ENCODE results near the gene GLTP. TPM values are rescaled to one million over a fixed set of nuclear protein-coding genes. Genes with fewer than 3 reads are reported as not detected.

The GLTP gene
- total RNA-seq, 1 experiment from 2014 or later = 27.7 TPM

DNA sequence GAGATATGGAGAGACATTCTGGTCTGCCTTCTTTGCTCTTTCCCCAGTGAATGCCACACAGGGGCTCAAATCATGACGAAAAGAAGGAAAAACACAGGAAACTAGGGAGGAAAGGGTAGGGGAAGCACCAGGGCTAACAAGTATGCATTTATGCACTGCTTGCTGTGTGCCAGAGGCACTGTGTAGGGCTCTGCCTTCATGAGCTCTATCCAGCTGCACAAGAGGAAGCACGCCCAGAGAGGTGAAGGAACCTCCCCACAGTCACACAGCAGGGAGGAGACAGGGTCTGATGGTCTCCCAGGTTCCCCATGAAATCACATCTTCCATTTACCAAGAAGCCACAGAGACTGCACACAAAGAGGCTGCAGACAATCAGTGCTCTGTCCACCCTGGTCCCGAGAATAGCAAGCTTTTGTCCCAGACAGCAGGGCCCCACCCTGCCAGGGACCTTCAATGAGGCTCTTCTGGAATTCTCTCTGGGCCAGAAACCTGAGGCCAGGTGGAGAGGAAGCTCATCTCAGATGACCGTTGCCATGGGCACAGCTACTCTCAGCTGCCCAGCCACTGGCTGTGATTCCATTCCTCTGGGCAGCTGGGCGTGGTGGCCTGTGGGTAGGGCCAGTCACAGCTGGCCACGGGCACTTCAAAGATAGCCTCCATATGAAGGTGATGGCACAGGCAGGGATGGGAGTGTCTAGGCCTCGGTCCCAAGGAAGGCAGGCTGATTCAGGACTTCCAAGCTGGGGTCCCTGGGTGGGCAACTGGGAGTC is 39.9 kb downstream of the GLTP start:
- Mint-ChIP-seq H3K27ac (ENCODE audit: unreplicated experiment) (peak overlapping the region; percentile 79), H3K4me3 (ENCODE audit: low read depth, unreplicated experiment) (peak overlapping the region; percentile 39), H3K27me3 (ENCODE audit: unreplicated experiment) (no peaks in the 10 kb centered on the region), H3K4me1 (ENCODE audit: low read depth, unreplicated experiment) (peaks cover 55% of the 10 kb centered on the region), H3K9me3 (ENCODE audit: low read depth, unreplicated experiment) (no peaks in the 10 kb centered on the region), H3K36me3 (ENCODE audit: insufficient read depth, unreplicated experiment) (peaks cover 18% of the 10 kb centered on the region)
- CTCF ChIA-PET = interaction anchor here (0.6 to 1.6 kb wide), 4 partner anchors 8 to 35 kb away, joined by 3 to 7 read pairs (median 4); no protein-coding TSS in a partner anchor
- TF ChIP-seq, protein P1, sequence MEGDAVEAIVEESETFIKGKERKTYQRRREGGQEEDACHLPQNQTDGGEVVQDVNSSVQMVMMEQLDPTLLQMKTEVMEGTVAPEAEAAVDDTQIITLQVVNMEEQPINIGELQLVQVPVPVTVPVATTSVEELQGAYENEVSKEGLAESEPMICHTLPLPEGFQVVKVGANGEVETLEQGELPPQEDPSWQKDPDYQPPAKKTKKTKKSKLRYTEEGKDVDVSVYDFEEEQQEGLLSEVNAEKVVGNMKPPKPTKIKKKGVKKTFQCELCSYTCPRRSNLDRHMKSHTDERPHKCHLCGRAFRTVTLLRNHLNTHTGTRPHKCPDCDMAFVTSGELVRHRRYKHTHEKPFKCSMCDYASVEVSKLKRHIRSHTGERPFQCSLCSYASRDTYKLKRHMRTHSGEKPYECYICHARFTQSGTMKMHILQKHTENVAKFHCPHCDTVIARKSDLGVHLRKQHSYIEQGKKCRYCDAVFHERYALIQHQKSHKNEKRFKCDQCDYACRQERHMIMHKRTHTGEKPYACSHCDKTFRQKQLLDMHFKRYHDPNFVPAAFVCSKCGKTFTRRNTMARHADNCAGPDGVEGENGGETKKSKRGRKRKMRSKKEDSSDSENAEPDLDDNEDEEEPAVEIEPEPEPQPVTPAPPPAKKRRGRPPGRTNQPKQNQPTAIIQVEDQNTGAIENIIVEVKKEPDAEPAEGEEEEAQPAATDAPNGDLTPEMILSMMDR (IDR thresholded peaks at IDR 0.05; ENCODE audit: unreplicated experiment) = no peak
- DNase-seq = peak; percentile 88
- BruUV-seq (replicated peaks) = no TSS peak
- intact Hi-C loops (cut with micrococcal nuclease; ENCODE audit: unreplicated experiment) = no loop called here

DNA sequence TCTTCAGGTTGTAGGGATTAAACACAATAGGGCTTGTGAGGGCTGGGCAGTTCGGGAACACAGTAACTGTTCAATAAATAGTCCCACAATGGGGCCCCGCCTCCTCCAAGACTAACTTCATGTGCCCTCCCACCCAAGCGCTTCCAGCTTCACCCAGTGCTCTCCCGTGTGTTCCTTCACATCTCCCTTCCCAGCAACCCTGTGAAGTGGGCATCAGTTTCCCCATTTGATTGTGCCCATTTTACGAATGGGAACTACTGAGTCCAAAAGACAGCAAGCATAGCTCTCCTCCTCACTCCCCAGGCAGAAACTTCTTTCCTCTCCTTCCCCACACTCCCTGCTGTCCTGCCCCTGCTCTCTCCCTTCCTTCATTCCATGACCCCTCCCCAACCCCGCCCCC is 40.9 kb downstream of the GLTP start:
- intact Hi-C loops (cut with micrococcal nuclease; ENCODE audit: unreplicated experiment) = no loop called here
- peaks cover 55% of the 10 kb centered on the region for H3K4me1 Mint-ChIP-seq (ENCODE audit: low read depth, unreplicated experiment)
- H3K9me3 Mint-ChIP-seq (ENCODE audit: low read depth, unreplicated experiment) = no peaks in the 10 kb centered on the region
- H3K36me3 Mint-ChIP-seq (ENCODE audit: insufficient read depth, unreplicated experiment) = peaks cover 18% of the 10 kb centered on the region
- H3K4me3 Mint-ChIP-seq (ENCODE audit: low read depth, unreplicated experiment) = no peak overlapping the region
- H3K27me3 Mint-ChIP-seq (ENCODE audit: unreplicated experiment) = no peaks in the 10 kb centered on the region
- BruUV-seq (replicated peaks) = no TSS peak
- TF ChIP-seq, protein P1 (IDR thresholded peaks at IDR 0.05; ENCODE audit: unreplicated experiment) = no peak
- CTCF ChIA-PET = no interaction called here
- DNase-seq = no peak
- H3K27ac Mint-ChIP-seq (ENCODE audit: unreplicated experiment) = peak overlapping the region; percentile 79

DNA sequence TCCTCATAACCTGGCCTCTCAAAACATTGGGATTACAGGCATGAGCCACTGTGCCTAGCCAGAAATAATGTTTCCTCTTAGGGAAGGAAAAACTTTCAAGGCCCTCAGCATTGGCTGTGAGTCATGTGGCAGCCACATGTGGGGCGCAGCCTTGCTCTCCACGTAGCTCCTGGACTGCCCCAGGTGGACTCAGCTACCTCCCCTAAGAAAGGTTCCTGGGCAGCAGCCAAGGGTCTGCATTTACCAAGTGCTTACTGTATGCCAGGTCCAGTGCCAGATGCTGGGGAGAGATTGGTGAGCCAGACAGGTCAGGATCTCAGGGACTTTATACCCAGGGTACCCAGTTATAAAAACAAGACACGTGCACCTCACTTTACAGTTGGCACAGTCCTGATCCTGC is 43.4 kb downstream of the GLTP start:
- Mint-ChIP-seq H3K27ac (ENCODE audit: unreplicated experiment) (peak overlapping the region; percentile 39), H3K27me3 (ENCODE audit: unreplicated experiment) (no peaks in the 10 kb centered on the region), H3K36me3 (ENCODE audit: insufficient read depth, unreplicated experiment) (peaks cover 33% of the 10 kb centered on the region), H3K4me1 (ENCODE audit: low read depth, unreplicated experiment) (peaks cover 68% of the 10 kb centered on the region), H3K4me3 (ENCODE audit: low read depth, unreplicated experiment) (no peak overlapping the region), H3K9me3 (ENCODE audit: low read depth, unreplicated experiment) (no peaks in the 10 kb centered on the region)
- intact Hi-C loops (cut with micrococcal nuclease; ENCODE audit: unreplicated experiment) = no loop called here
- TF ChIP-seq, protein P1 (IDR thresholded peaks at IDR 0.05; ENCODE audit: unreplicated experiment) = no peak
- DNase-seq = peak; percentile 53
- CTCF ChIA-PET = interaction anchor here (0.6 to 1.5 kb wide), 3 partner anchors 14 to 706 kb away, joined by 3 to 4 read pairs (median 3); no protein-coding TSS in a partner anchor
- BruUV-seq (replicated peaks) = no TSS peak

DNA sequence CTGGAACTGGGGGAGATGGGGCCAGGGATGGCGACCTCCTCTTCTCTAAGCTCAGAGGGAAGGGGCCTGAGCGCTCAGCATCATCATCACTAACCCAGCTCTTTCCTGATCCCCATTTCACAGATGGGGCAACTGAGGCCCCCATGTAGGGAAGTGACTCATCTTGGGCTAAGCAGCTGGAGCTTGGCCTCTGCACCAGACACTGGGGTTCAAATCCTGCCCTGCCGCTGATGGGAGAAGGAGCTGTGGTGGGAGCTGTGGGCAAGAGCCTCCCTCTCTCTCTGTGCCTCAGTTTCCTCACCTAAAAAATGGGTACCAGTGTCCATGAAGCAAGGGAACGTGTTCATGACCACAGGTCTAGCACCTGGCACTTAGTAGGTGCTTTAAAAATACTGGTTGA is 44.5 kb downstream of the GLTP start:
- intact Hi-C loops (cut with micrococcal nuclease; ENCODE audit: unreplicated experiment) = no loop called here
- Mint-ChIP-seq H3K27ac (ENCODE audit: unreplicated experiment) (no peak overlapping the region), H3K4me1 (ENCODE audit: low read depth, unreplicated experiment) (peaks cover 69% of the 10 kb centered on the region), H3K4me3 (ENCODE audit: low read depth, unreplicated experiment) (no peak overlapping the region), H3K36me3 (ENCODE audit: insufficient read depth, unreplicated experiment) (peaks cover 34% of the 10 kb centered on the region), H3K27me3 (ENCODE audit: unreplicated experiment) (no peaks in the 10 kb centered on the region), H3K9me3 (ENCODE audit: low read depth, unreplicated experiment) (no peaks in the 10 kb centered on the region)
- CTCF ChIA-PET = no interaction called here
- no TSS peak for BruUV-seq (replicated peaks)
- TF ChIP-seq, protein P1 (IDR thresholded peaks at IDR 0.05; ENCODE audit: unreplicated experiment) = no peak
- DNase-seq = no peak

All from Calu3 (cell line).